ENCODE data around the gene MCM10.

Gene MCM10

DNA sequence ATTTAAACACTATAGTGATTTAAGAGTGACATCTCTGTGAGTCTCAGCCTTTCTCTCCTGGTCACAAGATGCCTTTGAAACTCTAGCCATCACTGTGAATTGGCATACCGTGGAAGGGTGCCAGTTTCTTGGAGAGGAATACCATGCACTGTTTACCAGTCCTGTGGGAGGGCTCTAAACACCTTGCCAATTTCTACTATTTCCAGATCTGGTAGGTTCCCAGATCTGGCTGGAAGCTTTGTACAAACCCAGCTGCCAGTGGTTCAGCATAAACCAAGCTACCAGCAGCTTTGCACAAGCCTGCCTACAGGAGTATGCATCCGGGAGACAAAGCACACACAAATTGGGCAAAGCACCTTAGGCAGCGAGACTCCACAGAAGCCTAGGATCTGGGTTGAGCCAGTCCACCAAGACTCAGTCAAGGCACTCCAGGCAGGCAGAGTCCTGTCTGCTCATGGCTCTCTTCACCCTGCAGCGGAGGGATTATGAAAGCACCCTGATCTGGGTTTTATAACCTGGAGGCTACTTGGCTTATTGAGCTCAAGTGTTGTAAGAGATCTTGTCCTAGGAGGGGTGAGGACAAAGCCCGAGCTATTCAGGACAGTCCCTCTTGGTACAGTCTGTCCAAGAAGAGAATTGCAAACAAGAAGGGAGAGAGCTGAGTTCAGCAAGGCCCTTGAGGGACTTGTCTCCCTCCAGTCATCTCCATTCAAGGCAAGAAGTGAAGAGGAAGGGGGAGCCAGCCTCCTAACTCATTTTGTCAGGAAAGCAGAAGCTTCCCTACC lies 23.6 kb downstream of the MCM10 start:
- TF ChIP-seq POLR2A (IDR thresholded peaks at IDR 0.05; ENCODE audit: low read length) (no peak), GATA1 (IDR thresholded peaks at IDR 0.05; ENCODE audit: low read depth, low read length) (no peak)
- DNase-seq = no peak

DNA sequence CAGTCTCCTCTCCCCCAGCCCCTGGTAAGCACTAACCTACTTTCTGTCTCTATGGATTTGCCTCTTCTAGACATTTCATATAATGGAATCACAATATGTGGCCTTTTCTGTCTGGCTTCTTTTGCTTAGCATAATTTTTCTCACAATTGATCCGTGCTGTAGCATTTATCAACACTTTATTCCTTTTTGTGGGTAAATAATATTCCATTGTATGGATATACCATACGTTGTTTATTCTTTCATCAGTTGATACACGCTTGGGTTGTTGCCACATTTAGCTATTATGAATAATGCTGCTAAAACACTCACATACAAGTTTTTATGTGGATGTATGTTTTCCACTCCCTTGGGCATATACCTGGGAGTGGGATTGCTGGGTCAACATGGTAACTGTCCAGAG lies 25.8 kb downstream of the MCM10 start:
- TF ChIP-seq POLR2A (IDR thresholded peaks at IDR 0.05; ENCODE audit: low read length) (no peak), GATA1 (IDR thresholded peaks at IDR 0.05; ENCODE audit: low read depth, low read length) (no peak)
- DNase-seq = no peak

DNA sequence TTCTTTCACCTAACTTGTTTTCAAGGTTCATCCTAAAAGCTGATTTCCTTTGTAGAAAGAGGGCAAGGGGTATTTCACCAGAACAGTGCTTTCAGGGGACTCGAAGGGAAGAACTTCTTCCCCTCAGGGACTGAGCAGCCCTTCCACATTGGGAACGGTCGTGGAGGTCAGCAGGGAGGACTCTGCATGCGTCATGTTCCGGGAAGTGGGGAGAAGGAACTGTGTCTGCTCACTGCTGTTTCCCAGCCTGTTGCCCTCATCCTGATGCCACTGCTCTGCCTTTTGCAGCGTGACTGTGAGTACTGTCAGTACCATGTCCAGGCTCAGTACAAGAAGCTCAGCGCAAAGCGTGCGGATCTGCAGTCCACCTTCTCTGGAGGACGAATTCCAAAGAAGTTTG lies 27.2 kb downstream of the MCM10 start:
- TF ChIP-seq POLR2A (IDR thresholded peaks at IDR 0.05; ENCODE audit: low read length) (no peak), GATA1 (IDR thresholded peaks at IDR 0.05; ENCODE audit: low read depth, low read length) (no peak)
- DNase-seq = no peak

DNA sequence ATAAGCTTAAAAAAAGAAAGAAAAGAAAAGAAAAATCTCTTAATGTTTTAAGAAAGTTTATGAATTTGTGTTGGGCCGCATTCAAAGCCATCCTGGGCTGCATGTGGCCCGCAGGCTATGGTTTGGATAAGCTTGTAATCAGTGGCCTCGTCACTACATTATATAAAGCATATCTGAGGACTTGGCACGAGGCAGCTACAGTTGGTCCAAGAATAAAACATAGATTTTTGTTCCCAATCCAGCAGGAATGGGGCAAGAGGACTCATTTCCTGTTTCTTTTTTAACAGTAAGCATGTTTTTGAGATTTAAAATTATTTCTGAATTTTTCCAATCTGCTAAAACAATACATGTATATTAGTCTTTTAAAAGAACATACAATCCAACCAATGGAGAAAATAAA lies 28.6 kb downstream of the MCM10 start:
- no peak for TF ChIP-seq GATA1 (IDR thresholded peaks at IDR 0.05; ENCODE audit: low read depth, low read length)
- no peak for TF ChIP-seq POLR2A (IDR thresholded peaks at IDR 0.05; ENCODE audit: low read length)
- DNase-seq = no peak

DNA sequence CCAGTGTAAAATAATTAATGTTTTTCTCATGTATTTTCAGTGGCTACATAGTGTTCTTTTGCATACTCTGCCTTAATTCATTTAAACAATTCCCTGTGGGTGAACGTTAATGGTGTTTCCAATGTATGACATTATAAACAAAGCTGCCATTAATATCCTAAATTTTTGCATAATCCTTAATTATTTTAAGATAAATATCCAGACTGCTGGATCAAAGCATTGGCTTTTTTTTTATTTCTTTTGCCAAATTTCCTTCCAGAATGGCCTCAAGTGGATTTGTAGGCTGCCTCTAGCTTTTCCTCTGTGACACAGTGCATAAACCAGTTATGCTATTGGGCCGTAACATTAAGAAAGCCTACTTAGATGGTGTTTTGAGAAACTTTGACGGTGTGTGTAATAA lies 29.5 kb downstream of the MCM10 start:
- DNase-seq = no peak
- TF ChIP-seq POLR2A (IDR thresholded peaks at IDR 0.05; ENCODE audit: low read length) = no peak
- TF ChIP-seq GATA1 (IDR thresholded peaks at IDR 0.05; ENCODE audit: low read depth, low read length) = no peak

DNA sequence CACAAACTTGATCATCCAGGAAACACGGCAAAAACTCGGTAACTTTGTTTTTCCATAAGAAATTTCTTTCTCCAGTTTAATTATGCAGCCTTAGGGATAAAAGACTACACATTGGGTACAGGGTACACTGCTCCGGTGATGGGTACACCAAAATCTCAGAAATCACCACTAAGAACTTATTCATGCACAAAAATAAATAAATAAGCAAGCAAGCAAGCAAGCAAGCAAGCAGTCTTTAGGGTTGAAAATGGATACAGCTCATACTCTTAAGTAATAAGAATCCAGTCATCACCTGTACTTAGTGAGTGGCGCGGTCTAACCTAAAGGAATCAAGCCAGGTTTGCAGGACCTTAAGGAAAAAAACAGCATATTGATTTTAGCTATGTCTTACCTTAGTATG lies 30.0 kb downstream of the MCM10 start:
- DNase-seq = no peak
- TF ChIP-seq POLR2A (IDR thresholded peaks at IDR 0.05; ENCODE audit: low read length) = no peak
- TF ChIP-seq GATA1 (IDR thresholded peaks at IDR 0.05; ENCODE audit: low read depth, low read length) = no peak

DNA sequence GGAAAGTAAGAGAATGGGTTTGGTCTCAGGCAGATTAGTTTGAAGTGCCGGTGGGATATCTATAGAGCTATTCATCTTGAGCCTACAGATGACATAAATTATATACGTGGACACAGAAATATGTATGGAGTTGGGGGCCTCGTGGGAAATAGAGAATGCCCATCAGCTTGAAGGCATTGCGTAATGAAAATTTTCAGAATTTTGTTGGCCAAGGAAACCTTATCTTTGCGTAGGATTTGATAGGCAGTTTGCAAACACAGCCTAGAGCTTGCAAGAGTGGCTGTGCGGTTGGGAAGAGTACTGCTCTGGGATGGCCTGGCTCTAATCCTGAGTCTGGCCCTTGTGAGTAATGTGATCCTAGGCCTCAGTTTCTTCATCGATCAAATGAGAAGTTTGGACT lies 32.3 kb downstream of the MCM10 start:
- no peak for TF ChIP-seq GATA1 (IDR thresholded peaks at IDR 0.05; ENCODE audit: low read depth, low read length)
- TF ChIP-seq POLR2A (IDR thresholded peaks at IDR 0.05; ENCODE audit: low read length) = no peak
- DNase-seq = no peak

DNA sequence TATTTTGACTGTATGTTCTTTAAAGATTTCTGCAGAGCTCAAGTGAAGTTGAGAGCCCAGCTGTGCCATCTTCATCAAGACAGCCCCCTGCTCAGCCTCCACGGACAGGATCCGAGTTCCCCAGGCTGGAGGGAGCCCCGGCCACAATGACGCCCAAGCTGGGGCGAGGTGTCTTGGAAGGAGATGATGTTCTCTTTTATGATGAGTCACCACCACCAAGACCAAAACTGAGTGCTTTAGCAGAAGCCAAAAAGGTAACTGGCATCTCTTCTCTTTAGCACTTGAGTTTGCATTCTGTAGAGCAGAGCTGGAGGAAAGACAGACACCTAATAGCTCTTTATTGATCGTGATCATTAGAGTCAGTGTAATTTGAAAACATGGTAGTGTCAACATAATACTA lies 33.7 kb downstream of the MCM10 start:
- no peak for DNase-seq

DNA sequence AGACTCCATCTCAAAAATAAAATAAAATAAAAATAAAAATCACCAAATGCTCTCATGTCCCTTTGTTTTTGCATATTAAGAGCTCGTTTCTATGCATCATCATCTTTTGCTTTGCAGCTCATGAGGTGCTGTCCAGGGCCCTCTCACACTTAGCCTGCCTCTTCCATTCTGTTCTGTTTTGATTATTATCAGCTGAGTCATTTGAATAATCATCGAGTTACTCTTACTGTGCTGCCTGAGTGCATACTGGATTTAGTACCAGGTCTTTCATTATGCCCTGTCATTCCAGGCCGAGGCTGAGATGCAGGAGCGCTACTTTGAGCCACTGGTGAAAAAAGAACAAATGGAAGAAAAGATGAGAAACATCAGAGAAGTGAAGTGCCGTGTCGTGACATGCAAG lies 39.8 kb downstream of the MCM10 start:
- DNase-seq = peak in 1 of 2 experiments; percentile 8

More for the DNA sequence above, 33.7 kb downstream of the MCM10 start:
- TF ChIP-seq POLR2A (IDR thresholded peaks at IDR 0.05; ENCODE audit: low read length) (no peak), GATA1 (IDR thresholded peaks at IDR 0.05; ENCODE audit: low read depth, low read length) (no peak)

DNA sequence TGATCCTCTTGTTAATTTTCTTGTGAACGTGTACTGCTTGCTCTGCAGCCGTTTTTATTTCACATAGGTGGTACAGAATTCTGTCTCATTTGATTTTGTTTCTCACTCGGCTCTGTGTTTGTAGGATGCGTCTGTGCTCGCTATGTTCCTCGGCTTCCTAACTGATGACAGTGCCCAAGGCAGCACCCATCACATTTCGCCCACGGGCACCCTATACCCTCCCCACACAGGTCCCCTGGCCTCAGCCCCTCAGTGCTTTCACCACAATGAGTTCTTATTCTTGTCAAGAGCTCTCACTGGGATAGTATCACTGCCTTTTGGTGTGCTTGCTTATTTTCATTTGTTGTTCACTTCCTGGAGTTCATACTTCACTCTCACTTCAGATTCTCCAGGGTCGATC lies 44.7 kb downstream of the MCM10 start:
- DNase-seq = no peak
- TF ChIP-seq POLR2A (IDR thresholded peaks at IDR 0.05; ENCODE audit: low read length) (no peak), GATA1 (IDR thresholded peaks at IDR 0.05; ENCODE audit: low read depth, low read length) (no peak)

More for the DNA sequence above, 39.8 kb downstream of the MCM10 start:
- TF ChIP-seq POLR2A (IDR thresholded peaks at IDR 0.05; ENCODE audit: low read length) (no peak), GATA1 (IDR thresholded peaks at IDR 0.05; ENCODE audit: low read depth, low read length) (no peak)

DNA sequence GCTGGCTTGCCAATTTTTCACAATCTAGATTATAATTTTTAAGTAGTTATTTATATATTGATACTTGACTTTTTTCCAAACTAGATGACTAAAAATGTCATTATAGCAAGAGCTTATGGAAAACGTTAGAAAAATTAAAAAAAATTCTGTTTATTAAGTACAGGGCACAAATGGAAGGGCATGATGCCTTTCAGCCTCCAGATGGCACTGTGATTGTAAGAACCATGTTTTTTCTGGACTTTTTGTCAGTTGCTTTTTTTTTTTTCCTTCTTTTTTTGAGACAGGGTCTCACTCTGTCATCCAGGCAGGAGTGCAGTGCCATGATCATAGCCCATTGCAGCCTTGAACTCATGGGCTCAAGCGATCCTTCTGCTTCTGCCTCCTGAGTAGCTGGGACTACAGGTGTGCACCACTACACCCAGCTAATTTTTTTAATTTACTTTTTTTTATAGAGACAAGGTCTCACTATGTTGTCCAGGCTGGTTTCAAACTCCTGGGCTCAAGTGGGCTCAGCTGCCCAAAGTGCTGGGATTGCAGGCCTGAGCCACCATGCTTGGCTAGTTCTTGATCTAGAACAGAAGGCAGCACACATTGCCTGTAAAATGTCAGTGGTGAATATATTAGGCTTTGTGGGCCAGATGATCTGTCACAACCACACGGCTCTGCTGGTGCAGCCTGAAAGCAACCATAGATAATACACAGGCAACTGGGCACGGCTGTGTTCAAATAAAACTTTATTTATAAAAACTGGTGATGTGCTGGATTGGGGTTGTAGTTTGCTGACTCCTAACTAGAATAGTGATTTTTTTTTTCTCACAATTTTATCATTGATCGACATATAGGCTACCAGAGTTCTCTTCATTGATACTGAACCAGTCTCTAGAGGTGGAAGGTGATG lies 45.4 kb downstream of the MCM10 start:
- DNase-seq = peak; percentile 20 to 29
- no peak for TF ChIP-seq GATA1 (IDR thresholded peaks at IDR 0.05; ENCODE audit: low read depth, low read length)
- no peak for TF ChIP-seq POLR2A (IDR thresholded peaks at IDR 0.05; ENCODE audit: low read length)

DNA sequence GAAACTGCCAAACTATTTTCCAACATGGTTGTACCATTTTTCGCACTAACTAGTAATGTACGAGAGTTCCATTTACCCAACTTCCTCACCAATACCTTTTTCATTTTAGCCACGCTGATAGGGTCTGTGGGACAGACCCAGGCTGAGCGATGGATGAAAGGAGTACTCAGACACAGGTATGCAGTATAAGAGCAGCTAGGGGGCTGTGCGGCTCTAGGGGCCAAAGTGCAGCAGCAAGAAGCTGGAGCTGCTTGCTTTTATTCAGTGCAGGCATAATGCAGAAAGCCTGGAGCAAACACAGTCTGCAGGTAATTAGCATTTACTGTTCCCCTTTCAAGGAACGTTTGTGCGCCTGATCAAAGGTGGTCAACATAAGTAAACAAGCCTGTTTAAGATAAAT lies 51.8 kb downstream of the MCM10 start:
- no peak for DNase-seq
- TF ChIP-seq GATA1 (IDR thresholded peaks at IDR 0.05; ENCODE audit: low read depth, low read length) (no peak), POLR2A (IDR thresholded peaks at IDR 0.05; ENCODE audit: low read length) (no peak)

DNA sequence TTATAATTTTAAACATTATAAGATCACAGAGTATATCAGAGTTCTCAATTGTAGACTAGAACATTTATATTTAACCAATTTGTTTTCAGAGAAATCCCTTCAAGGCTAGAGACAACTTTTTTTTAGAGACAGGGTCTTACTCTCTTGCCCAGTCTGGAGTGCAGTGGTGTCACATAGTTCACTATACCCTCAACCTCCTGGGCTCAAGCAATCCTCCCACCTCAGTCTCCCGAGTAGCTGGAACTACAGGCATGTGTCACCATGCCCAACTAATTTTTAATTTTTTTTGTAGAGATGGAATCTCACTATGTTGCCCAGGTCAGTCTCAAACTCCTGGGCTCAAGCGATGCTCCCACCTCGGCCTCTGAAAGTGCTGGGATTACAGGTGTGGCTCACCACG lies 57.5 kb downstream of the MCM10 start:
- DNase-seq = no peak
- TF ChIP-seq POLR2A (IDR thresholded peaks at IDR 0.05; ENCODE audit: low read length) (no peak), GATA1 (IDR thresholded peaks at IDR 0.05; ENCODE audit: low read depth, low read length) (no peak)
